Measurements from ENCODE around the gene CDH5. TPM values are rescaled to one million over a fixed set of nuclear protein-coding genes. Genes with fewer than 3 reads are reported as not detected.

Gene CDH5
- total RNA-seq, 2 donors from 2014 or later: 10.4 to 15.8 TPM

GRCh38 chr16:66412182-66412581, 45.7 kb downstream of the CDH5 start:
- H3K4me3 ChIP-seq: no peak overlapping the region
- H3K27me3 ChIP-seq: no peaks in the 10 kb centered on the region
- no peaks in the 10 kb centered on the region for H3K36me3 ChIP-seq (replicated peaks in 1 of 2; ENCODE audit: insufficient read depth in 1 of 2, low read depth in 2 of 2)
- ATAC-seq: no peak
- intact Hi-C loops (cut with DNase I): no loop called here
- peaks cover under 1% of the 10 kb centered on the region for H3K4me1 ChIP-seq
- TF ChIP-seq, protein P1, sequence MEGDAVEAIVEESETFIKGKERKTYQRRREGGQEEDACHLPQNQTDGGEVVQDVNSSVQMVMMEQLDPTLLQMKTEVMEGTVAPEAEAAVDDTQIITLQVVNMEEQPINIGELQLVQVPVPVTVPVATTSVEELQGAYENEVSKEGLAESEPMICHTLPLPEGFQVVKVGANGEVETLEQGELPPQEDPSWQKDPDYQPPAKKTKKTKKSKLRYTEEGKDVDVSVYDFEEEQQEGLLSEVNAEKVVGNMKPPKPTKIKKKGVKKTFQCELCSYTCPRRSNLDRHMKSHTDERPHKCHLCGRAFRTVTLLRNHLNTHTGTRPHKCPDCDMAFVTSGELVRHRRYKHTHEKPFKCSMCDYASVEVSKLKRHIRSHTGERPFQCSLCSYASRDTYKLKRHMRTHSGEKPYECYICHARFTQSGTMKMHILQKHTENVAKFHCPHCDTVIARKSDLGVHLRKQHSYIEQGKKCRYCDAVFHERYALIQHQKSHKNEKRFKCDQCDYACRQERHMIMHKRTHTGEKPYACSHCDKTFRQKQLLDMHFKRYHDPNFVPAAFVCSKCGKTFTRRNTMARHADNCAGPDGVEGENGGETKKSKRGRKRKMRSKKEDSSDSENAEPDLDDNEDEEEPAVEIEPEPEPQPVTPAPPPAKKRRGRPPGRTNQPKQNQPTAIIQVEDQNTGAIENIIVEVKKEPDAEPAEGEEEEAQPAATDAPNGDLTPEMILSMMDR (IDR thresholded peaks at IDR 0.05): no peak
- TF ChIP-seq POLR2A (IDR thresholded peaks at IDR 0.05): no peak
- no peaks in the 10 kb centered on the region for H3K9me3 ChIP-seq
- H3K27ac ChIP-seq: no peak overlapping the region
- DNase-seq: no peak

DNA sequence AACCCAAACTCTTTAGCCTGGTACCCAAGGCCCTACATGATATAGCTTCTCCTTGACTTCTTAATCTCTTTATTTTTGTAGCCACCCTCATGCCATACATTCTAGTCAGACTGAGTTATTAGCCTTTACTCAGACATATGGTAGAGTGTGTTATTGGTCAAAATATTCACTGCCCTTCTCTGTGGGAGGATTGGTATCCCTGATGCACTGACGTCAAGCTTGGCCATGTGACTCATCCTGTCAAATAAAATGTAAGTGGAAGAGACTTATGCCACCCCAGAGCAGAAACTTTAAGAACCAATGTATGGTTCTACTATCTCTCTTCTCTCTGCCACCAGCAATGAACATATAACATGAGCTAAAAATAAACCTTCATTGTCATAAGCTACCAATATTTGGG, 48.4 kb downstream of the CDH5 start:
- Histone ChIP-seq H3K27me3 (no peaks in the 10 kb centered on the region), H3K27ac (no peak overlapping the region), H3K4me1 (no peaks in the 10 kb centered on the region), H3K4me3 (no peak overlapping the region), H3K36me3 (replicated peaks in 1 of 2; ENCODE audit: insufficient read depth in 1 of 2, low read depth in 2 of 2) (no peaks in the 10 kb centered on the region), H3K9me3 (no peaks in the 10 kb centered on the region)
- intact Hi-C loops (cut with DNase I): no loop called here
- 19 to 55% methylated on average over 1 of the region's 1 CpG for WGBS, 2 donors
- TF ChIP-seq, protein P1 (IDR thresholded peaks at IDR 0.05): no peak
- DNase-seq (no peak), ATAC-seq (no peak)

GRCh38 chr16:66416136-66416535, 49.6 kb downstream of the CDH5 start:
- ATAC-seq: no peak
- Histone ChIP-seq H3K4me3 (no peak overlapping the region), H3K36me3 (replicated peaks in 1 of 2; ENCODE audit: insufficient read depth in 1 of 2, low read depth in 2 of 2) (no peaks in the 10 kb centered on the region), H3K9me3 (no peaks in the 10 kb centered on the region), H3K4me1 (no peaks in the 10 kb centered on the region), H3K27ac (no peak overlapping the region), H3K27me3 (no peaks in the 10 kb centered on the region)
- 94 to 97% methylated on average over 1 of the region's 1 CpG for WGBS, 2 donors
- DNase-seq: no peak
- TF ChIP-seq, protein P1 (IDR thresholded peaks at IDR 0.05): no peak
- TF ChIP-seq POLR2A (IDR thresholded peaks at IDR 0.05): no peak
- intact Hi-C loops (cut with DNase I): no loop called here

- no peaks in the 10 kb centered on the region for H3K27me3 ChIP-seq
- H3K9me3 ChIP-seq: no peaks in the 10 kb centered on the region
- TF ChIP-seq, protein P1 (IDR thresholded peaks at IDR 0.05): no peak
- no peak for TF ChIP-seq POLR2A (IDR thresholded peaks at IDR 0.05)
- no peaks in the 10 kb centered on the region for H3K36me3 ChIP-seq (replicated peaks in 1 of 2; ENCODE audit: insufficient read depth in 1 of 2, low read depth in 2 of 2)
- DNase-seq: no peak
- ATAC-seq: no peak
- 71 to 78% methylated on average over 9 of the region's 9 CpGs for WGBS, 2 donors
- no peak overlapping the region for H3K27ac ChIP-seq
- no peaks in the 10 kb centered on the region for H3K4me1 ChIP-seq
- no peak overlapping the region for H3K4me3 ChIP-seq
- intact Hi-C loops (cut with DNase I): no loop called here
These were observed 50.6 kb downstream of the CDH5 start for GRCh38 chr16:66416939-66417700.

Measured in body of pancreas (tissue), 4 donors.